Fibroblast of mammary gland (primary cell): Measurements from ENCODE around the gene TCF3.

Experiments
- DNase-seq: peaks from one replicate; pipeline ENCODE4 v3.0.0-alpha.2; 2010; ENCODE audit warnings: low read depth
- H3K4me3 ChIP-seq: 2 replicates; pipeline ENCODE4 v1.5.1; 2011; ENCODE audit warnings: low read depth, mild to moderate bottlenecking, low read length, moderate library complexity; ENCODE audit not compliant: control insufficient read depth
- CTCF ChIP-seq: conservative IDR thresholded peaks from 2 replicates; pipeline ENCODE4 v1.5.1; 2011; ENCODE audit warnings: low read depth, low read length, inconsistent platforms; ENCODE audit not compliant: control insufficient read depth, insufficient read depth

TCF3 gene

DNA sequence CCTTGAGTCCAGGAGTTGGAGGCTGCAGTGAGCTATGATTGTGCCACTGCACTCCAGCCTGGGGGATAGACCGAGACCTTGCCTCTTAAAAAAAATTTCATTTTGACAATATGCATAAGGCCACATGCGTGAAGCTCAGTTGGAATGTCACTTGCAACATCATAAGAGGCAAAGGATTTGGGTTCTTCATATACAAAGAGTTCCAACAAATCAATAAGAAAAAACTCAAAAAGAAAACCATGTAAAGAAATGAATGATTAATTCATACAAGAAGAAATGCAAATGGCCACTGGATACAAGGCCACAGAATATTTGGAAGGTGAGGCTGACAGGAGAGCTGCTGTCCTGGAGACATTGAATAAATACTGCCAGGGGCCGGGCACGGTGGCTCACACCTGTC lies 9.6 kb upstream of the TCF3 start:
- no peak for TF ChIP-seq CTCF
- no peak overlapping the region for H3K4me3 ChIP-seq
- no peak for DNase-seq

DNA sequence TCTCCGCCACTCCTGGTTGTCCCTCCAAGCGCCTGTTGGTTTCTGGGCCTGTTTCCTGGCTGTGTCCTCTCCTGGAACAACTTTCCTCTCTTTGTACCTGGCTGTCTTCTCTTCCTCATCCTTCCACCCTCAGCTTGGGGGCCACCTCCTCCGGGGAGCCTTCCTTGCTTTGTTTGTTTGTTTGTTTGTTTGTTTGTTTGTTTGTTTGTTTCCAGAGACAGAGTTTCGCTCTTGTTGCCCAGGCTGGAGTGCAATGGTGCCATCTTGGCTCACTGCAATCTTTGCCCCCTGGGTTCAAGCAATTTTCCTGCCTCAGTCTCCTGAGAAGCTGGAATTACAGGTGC lies 6.6 kb upstream of the TCF3 start:
- DNase-seq, result no peak
- TF ChIP-seq CTCF, result no peak
- no peak overlapping the region for H3K4me3 ChIP-seq

DNA sequence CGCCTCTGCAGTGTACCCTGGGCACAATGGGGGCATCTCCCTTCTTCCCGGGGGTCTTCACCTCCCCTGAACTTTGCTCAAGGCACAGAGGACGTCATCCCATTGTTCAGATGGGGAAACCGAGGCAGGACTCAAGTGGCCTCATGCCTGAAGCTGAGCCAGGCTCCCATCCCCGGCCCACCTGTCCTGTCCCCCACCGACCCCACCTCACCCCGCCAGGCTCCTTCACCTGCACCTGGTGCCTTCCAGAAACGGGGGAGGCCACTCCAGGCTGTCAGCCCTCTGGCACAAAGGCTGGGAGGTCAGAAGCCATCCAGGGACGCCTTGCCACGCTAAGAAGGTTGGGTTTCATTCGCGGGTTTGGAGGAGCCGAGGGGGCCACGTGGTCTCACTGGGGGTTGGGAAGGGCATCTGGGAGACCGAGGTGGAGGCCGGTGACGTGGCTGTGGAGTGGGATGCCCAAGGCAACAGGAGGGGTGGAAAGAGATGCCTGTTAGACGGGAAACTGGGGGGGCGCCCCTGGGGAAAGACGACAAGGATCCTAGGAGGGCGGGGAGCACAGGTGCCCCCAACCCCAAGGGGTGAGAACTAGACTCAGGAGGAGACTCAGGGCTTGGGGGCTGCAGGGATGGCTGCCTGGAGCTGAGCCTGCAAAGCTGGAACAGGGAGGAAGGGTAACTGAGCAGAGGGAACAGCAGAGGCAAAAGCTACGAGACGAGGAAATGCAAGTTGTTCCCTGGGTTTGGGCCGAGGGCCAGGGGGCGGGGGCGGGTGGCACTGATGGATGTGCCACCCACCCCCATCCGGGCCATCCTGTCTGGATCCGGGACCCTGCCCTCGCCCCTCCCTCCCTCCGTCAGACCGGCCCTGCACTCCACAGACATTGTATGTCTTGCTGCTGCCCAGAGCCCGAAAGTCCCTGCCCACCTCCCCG lies 6.0 kb upstream of the TCF3 start:
- H3K4me3 ChIP-seq, result no peak overlapping the region
- no peak for DNase-seq
- no peak for TF ChIP-seq CTCF

DNA sequence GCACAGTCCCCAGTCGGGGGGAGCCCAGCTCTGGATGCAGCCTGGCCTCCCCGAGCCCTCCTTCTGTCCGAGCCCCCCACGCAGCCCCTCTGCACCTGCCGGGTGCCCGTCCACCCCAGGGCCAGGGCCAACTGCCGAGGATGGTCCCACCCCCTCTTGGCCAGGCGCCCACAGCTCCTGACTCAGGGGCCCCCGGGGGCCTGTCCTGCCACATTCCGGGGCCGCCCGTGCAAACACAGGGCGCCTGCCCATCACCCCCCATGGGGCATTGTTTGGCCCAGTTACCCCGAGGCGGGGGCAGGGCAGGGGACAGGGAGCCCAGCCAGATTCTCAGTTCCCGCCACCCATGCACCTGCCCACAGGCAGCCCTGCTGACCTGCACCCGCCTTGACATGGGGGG lies 5.3 kb upstream of the TCF3 start:
- TF ChIP-seq CTCF, result no peak
- DNase-seq, result no peak
- no peak overlapping the region for H3K4me3 ChIP-seq

DNA sequence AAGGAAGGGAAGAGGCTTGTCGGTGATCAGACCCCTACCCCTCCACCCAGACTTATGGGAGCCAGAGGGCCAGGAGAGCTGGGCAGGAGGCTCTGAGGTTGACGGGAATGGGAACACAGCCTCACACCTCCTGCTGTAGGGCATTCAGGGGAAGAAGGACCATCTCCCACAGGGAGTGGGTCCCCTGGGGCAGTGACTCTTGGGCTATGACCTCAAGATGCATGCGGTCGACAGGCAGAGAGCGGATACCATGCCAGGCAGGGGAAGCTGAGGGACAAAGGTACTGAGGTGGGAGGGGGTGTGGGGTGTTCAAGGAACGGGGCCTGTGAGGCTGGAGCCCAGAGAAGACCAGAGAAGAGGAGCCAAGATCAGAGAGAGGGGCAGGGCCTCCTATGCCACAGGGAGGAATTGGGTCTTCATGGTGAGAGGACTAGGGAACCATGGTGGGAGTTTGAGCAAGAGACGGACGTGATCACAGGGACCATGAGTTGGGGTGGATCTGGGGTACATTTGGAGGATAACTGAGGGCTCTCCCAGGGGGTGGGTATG lies 4.6 kb upstream of the TCF3 start:
- no peak overlapping the region for H3K4me3 ChIP-seq
- TF ChIP-seq CTCF, result no peak
- no peak for DNase-seq

DNA sequence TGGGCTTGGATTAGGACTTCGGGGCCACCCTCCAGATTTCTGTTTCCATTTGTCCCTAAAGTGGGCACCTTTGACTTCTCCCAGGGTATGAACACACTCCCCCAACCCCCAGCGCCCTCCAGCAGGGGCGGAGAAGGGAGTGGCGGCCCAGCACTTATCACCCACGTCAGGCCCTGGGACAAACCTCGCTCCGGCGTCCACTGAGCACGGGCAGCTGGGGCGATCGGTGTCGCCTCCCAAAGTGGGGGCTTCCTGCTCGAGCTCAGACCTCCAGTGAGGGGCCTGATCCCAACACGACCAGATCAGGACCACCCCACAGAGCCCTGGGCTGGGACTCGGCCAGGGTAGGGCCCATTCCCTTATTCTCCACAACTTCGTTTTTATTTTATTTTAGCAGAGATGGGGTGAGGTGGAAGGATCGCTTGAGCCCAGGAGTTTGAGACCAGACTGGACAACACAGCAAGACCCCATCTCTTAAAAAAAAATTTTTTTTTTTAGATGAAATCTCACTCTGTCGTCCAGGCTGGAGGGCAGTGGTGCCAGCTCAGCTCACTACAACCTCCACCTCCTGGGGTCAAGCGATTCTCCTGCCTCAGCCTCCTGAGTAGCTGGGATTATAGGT lies 3.7 kb upstream of the TCF3 start:
- H3K4me3 ChIP-seq, result no peak overlapping the region
- no peak for TF ChIP-seq CTCF
- DNase-seq, result no peak
